HG02763 (cell line): ENCODE measurements around the gene MAGI1.
"Not testable (repeated sequence)": the region's sequence is repeated elsewhere in the genome, so short reads cannot be mapped to it uniquely, and the experiment has no call there.

ENCODE experiments used
- ATAC-seq: cut with Tn5 transposase; IDR thresholded peaks from one replicate; pipeline ENCODE4 v1.9.1; 2021; ENCODE audit warnings: mild to moderate bottlenecking, moderate library complexity; ENCODE audit not compliant: unreplicated experiment

The MAGI1 gene

GRCh38 chr3:65557899-65558564, 480.7 kb downstream of the MAGI1 start:
- no peak for ATAC-seq

GRCh38 chr3:65556934-65557577, 481.7 kb downstream of the MAGI1 start:
- ATAC-seq: no peak

GRCh38 chr3:65552434-65552833, 486.3 kb downstream of the MAGI1 start:
- no peak for ATAC-seq

- ATAC-seq: no peak
Observed at GRCh38 chr3:65551945-65552344, 486.8 kb downstream of the MAGI1 start.

- no peak for ATAC-seq
Observed at GRCh38 chr3:65550137-65550536, 488.6 kb downstream of the MAGI1 start.

GRCh38 chr3:65549626-65549959, 489.1 kb downstream of the MAGI1 start:
- no peak for ATAC-seq

GRCh38 chr3:65548848-65549625, 489.7 kb downstream of the MAGI1 start:
- ATAC-seq: no peak

- ATAC-seq: no peak
Observed at GRCh38 chr3:65545429-65545828, 493.3 kb downstream of the MAGI1 start.

GRCh38 chr3:65543391-65543790, 495.3 kb downstream of the MAGI1 start:
- not testable (repeated sequence) for ATAC-seq

GRCh38 chr3:65540666-65541065, 498.1 kb downstream of the MAGI1 start:
- ATAC-seq: no peak

- no peak for ATAC-seq
Observed at GRCh38 chr3:65539616-65540015, 499.1 kb downstream of the MAGI1 start.

- no peak for ATAC-seq
Observed at GRCh38 chr3:65538101-65538500, 500.6 kb downstream of the MAGI1 start.

- ATAC-seq: no peak
Observed at GRCh38 chr3:65537109-65537508, 501.6 kb downstream of the MAGI1 start.

- no peak for ATAC-seq
Observed at GRCh38 chr3:65535260-65535659, 503.5 kb downstream of the MAGI1 start.

GRCh38 chr3:65534805-65535204, 503.9 kb downstream of the MAGI1 start:
- ATAC-seq: no peak

- ATAC-seq: no peak
Observed at GRCh38 chr3:65532749-65533148, 506.0 kb downstream of the MAGI1 start.

GRCh38 chr3:65532215-65532614, 506.5 kb downstream of the MAGI1 start:
- no peak for ATAC-seq

- no peak for ATAC-seq
Observed at GRCh38 chr3:65531499-65531898, 507.2 kb downstream of the MAGI1 start.

GRCh38 chr3:65526656-65527055, 512.1 kb downstream of the MAGI1 start:
- no peak for ATAC-seq

GRCh38 chr3:65524584-65524983, 514.1 kb downstream of the MAGI1 start:
- no peak for ATAC-seq

GRCh38 chr3:65523878-65524277, 514.8 kb downstream of the MAGI1 start:
- ATAC-seq: no peak

GRCh38 chr3:65521032-65521431, 517.7 kb downstream of the MAGI1 start:
- ATAC-seq: no peak
